A549 (cell line): ENCODE measurements around the gene RAB39B. TPM values are rescaled to one million over a fixed set of nuclear protein-coding genes. Genes with fewer than 3 reads are reported as not detected.

Experiments used
- ATAC-seq, 2 experiments: fragments of 200-7000 bp in 1 of 2; fragments of >200 bp in 1 of 2; cut with Nextera tagmentation in 1 of 2; cut with Tn5 transposase in 1 of 2; 3 replicates each; pipeline versions ENCODE4 v1.8.0 to v1.9.1; 2018 to 2020; ENCODE audit warnings: mild to moderate bottlenecking in 1 of 2, moderate library complexity in 1 of 2
- CTCF ChIA-PET: fragments of 300-600 bp; sonication (Branson Sonifier 250); formaldehyde crosslinking; extraction: SDS; loops from one replicate; lab custom pipeline; 2021; ENCODE audit warnings: antibody characterized with exemption, inconsistent platforms; lab: Yijun Ruan, JAX
- POLR2A ChIA-PET: fragments of 350-600 bp; formaldehyde crosslinking; extraction: SDS; loops from one replicate; lab custom pipeline; 2021; ENCODE audit warnings: antibody characterized with exemption, inconsistent platforms; lab: Yijun Ruan, JAX
- DNase-seq, 2 experiments: peaks; one replicate each; pipeline versions ENCODE4 v3.0.0 to v3.0.0-alpha.2; 2011 to 2016; ENCODE audit warnings: low read depth in 1 of 2, low spot score in 1 of 2
- FAIRE-seq: peaks from 2 replicates; lab custom pipeline; 2011; peaks lifted over from hg19 to GRCh38; lab: Jason Lieb, UNC
- H3K27ac ChIP-seq, 2 experiments: fragments of >200 bp; sonication (Bioruptor Twin); formaldehyde crosslinking; 3 replicates each; pipeline ENCODE4 v1.5.1; 2016 to 2017
- H3K4me1 ChIP-seq: fragments of >200 bp; sonication (Bioruptor Twin); formaldehyde crosslinking; 3 replicates; pipeline ENCODE4 v1.6.1; 2016
- H3K4me2 ChIP-seq: fragments of >200 bp; sonication (Bioruptor Twin); formaldehyde crosslinking; 3 replicates; pipeline ENCODE4 v1.6.1; 2016
- H3K4me3 ChIP-seq: fragments of >200 bp; sonication (Bioruptor Twin); formaldehyde crosslinking; 3 replicates; pipeline ENCODE4 v1.5.1; 2016
- H3K9me3 ChIP-seq: fragments of >200 bp; sonication (Bioruptor Twin); formaldehyde crosslinking; 3 replicates; pipeline ENCODE4 v1.6.1; 2016
- BHLHE40 ChIP-seq: IDR thresholded peaks from 2 replicates; pipeline ENCODE4 v1.6.1; 2012; ENCODE audit warnings: low read depth, low read length, inconsistent platforms
- CBX2 ChIP-seq: fragments of 200-600 bp; sonication (generic); IDR thresholded peaks from 2 replicates; pipeline ENCODE4 v1.6.1; 2016; ENCODE audit warnings: low read depth, mild to moderate bottlenecking, borderline replicate concordance
- CBX8 ChIP-seq: fragments of 200-600 bp; sonication (generic); IDR thresholded peaks from 2 replicates; pipeline ENCODE4 v1.6.1; 2016
- CEBPB ChIP-seq, 2 experiments: fragments of >200 bp in 1 of 2; sonication (Bioruptor Twin) in 1 of 2; formaldehyde crosslinking in 1 of 2; IDR thresholded peaks; 2 replicates each; pipeline ENCODE4 v1.6.1; 2012 to 2016
- CHD2 ChIP-seq: fragments of 150-350 bp; IDR thresholded peaks from 2 replicates; pipeline ENCODE4 v1.6.1; 2014; ENCODE audit warnings: low read length; ENCODE audit not compliant: partially characterized antibody
- EHMT2 ChIP-seq: fragments of 200-600 bp; sonication (generic); IDR thresholded peaks from 2 replicates; pipeline ENCODE4 v1.6.1; 2016; ENCODE audit warnings: antibody characterized with exemption, low read depth, mild to moderate bottlenecking, moderate library complexity
- EP300 ChIP-seq, 2 experiments: fragments of >200 bp; sonication (Bioruptor Twin); formaldehyde crosslinking; IDR thresholded peaks; 2 replicates in 1 of 2; 3 replicates in 1 of 2; pipeline ENCODE4 v1.6.1; 2016 to 2017
- ESRRA ChIP-seq: fragments of 150-350 bp; IDR thresholded peaks from 2 replicates; pipeline ENCODE4 v1.6.1; 2014; ENCODE audit warnings: mild to moderate bottlenecking, low read length, borderline replicate concordance
- FOSL2 ChIP-seq, 2 experiments: fragments of 450-650 bp in 1 of 2; fragments of >200 bp in 1 of 2; sonication (Bioruptor Twin) in 1 of 2; formaldehyde crosslinking; IDR thresholded peaks; 2 replicates each; pipeline versions ENCODE4 v1.5.0 to v1.6.1; 2016 to 2020; ENCODE audit warnings: mild to moderate bottlenecking in 1 of 2, moderate library complexity in 1 of 2
- FOXS1 ChIP-seq: fragments of 250-450 bp; sonication (Bioruptor Pico); IDR thresholded peaks from 2 replicates; pipeline ENCODE4 v1.5.0; 2020; ENCODE audit warnings: mild to moderate bottlenecking, moderate library complexity
- GATA3 ChIP-seq: IDR thresholded peaks from 2 replicates; pipeline ENCODE4 v1.6.1; 2012; ENCODE audit warnings: borderline replicate concordance
- HEYL ChIP-seq: fragments of 250-450 bp; sonication (Bioruptor Pico); IDR thresholded peaks from 2 replicates; pipeline ENCODE4 v1.8.0; 2021; ENCODE audit warnings: mild to moderate bottlenecking, moderate library complexity
- HOXB5 ChIP-seq: fragments of 250-450 bp; sonication (Bioruptor Pico); IDR thresholded peaks from 2 replicates; pipeline ENCODE4 v1.5.0; 2020; ENCODE audit warnings: mild to moderate bottlenecking, moderate library complexity
- JUN ChIP-seq, 2 experiments: fragments of >200 bp; sonication (Bioruptor Twin); formaldehyde crosslinking; IDR thresholded peaks; 2 replicates in 1 of 2; 3 replicates in 1 of 2; pipeline ENCODE4 v1.6.1; 2016 to 2017
- KDM1A ChIP-seq: fragments of 200-600 bp; sonication (generic); IDR thresholded peaks from 2 replicates; pipeline ENCODE4 v1.6.1; 2016; ENCODE audit warnings: low read depth, mild to moderate bottlenecking
- KDM5A ChIP-seq: fragments of 200-600 bp; sonication (generic); IDR thresholded peaks from 2 replicates; pipeline ENCODE4 v1.6.1; 2016; ENCODE audit warnings: antibody characterized with exemption, mild to moderate bottlenecking
- MAFK ChIP-seq: fragments of 450-650 bp; IDR thresholded peaks from 2 replicates; pipeline ENCODE4 v1.6.1; 2014; ENCODE audit not compliant: partially characterized antibody
- MAX ChIP-seq: IDR thresholded peaks from 2 replicates; pipeline ENCODE4 v1.6.1; 2012
- MAZ ChIP-seq: fragments of 150-350 bp; IDR thresholded peaks from 2 replicates; pipeline ENCODE4 v1.6.1; 2014; ENCODE audit warnings: antibody characterized with exemption, low read depth, low read length, borderline replicate concordance
- MYC ChIP-seq: IDR thresholded peaks from 2 replicates; pipeline ENCODE4 v1.6.1; 2012; ENCODE audit warnings: mild to moderate bottlenecking, inconsistent platforms, low read length, improper control_type of control experiment, borderline replicate concordance
- NPAS2 ChIP-seq: fragments of 250-450 bp; sonication (Bioruptor Pico); IDR thresholded peaks from 2 replicates; pipeline ENCODE4 v1.8.0; 2022; ENCODE audit warnings: mild to moderate bottlenecking, moderate library complexity, borderline replicate concordance
- PHF8 ChIP-seq: fragments of 200-600 bp; sonication (generic); IDR thresholded peaks from 2 replicates; pipeline ENCODE4 v1.6.1; 2016; ENCODE audit warnings: low read depth, mild to moderate bottlenecking, antibody characterized with exemption, moderate library complexity, borderline replicate concordance
- POLR2A ChIP-seq: IDR thresholded peaks from 2 replicates; pipeline ENCODE4 v1.6.1; 2012; ENCODE audit warnings: mild to moderate bottlenecking, low read length
- RFX5 ChIP-seq: fragments of 450-650 bp; IDR thresholded peaks from 2 replicates; pipeline ENCODE4 v1.7.1; 2014; ENCODE audit warnings: antibody characterized with exemption, mild to moderate bottlenecking, moderate library complexity
- RNF2 ChIP-seq: fragments of 200-600 bp; sonication (generic); IDR thresholded peaks from 2 replicates; pipeline ENCODE4 v1.6.1; 2016; ENCODE audit warnings: low read depth, mild to moderate bottlenecking, antibody characterized with exemption, moderate library complexity, borderline replicate concordance
- TFCP2L1 ChIP-seq: fragments of 250-450 bp; sonication (Bioruptor Pico); IDR thresholded peaks from 2 replicates; pipeline ENCODE4 v1.5.0; 2021; ENCODE audit warnings: mild to moderate bottlenecking
- USF2 ChIP-seq: fragments of 450-650 bp; IDR thresholded peaks from 2 replicates; pipeline ENCODE4 v1.6.1; 2014; ENCODE audit warnings: antibody characterized with exemption
- ZC3H11A ChIP-seq: fragments of 450-650 bp; IDR thresholded peaks from 2 replicates; pipeline ENCODE4 v1.6.1; 2014; ENCODE audit warnings: antibody characterized with exemption, mild to moderate bottlenecking
- ZFP36 ChIP-seq: fragments of 450-650 bp; IDR thresholded peaks from 2 replicates; pipeline ENCODE4 v1.6.1; 2014; ENCODE audit warnings: borderline replicate concordance; ENCODE audit not compliant: partially characterized antibody
- WGBS: methylation state at CpG from one replicate; pipeline ENCODE4 v1.1.6; 2017; ENCODE audit errors: missing lambda C conversion rate; 5-methylcytosine and 5-hydroxymethylcytosine counted together
- polyA plus RNA-seq, 4 experiments: library from polyadenylated mRNA; depleted of rRNA in 3 of 4; stranded (reverse); fragments of >200 nt; fragmentation: RNase III in 1 of 4; extraction: RNeasy Plus Mini Kit Qiagen cat#74134 plus additional on column Dnase treatment in 1 of 4; gene quantifications; 2 replicates in 3 of 4; 3 replicates in 1 of 4; pipeline ENCODE4 v1.2.3, GENCODE V29; 2011 to 2017
- TF ChIP-seq, protein P1 (sequence below): fragments of 250-450 bp; sonication (Bioruptor Pico); IDR thresholded peaks from 2 replicates; pipeline ENCODE4 v1.5.0; 2021; ENCODE audit warnings: mild to moderate bottlenecking, moderate library complexity, borderline replicate concordance
- TF ChIP-seq, protein P2 (sequence below): fragments of 150-350 bp; IDR thresholded peaks from 2 replicates; pipeline ENCODE4 v1.6.1; 2014; ENCODE audit warnings: low read depth, mild to moderate bottlenecking, low read length
- TF ChIP-seq, protein P3 (sequence below): fragments of >200 bp; sonication (Bioruptor Twin); formaldehyde crosslinking; IDR thresholded peaks from 3 replicates; pipeline ENCODE4 v1.6.1; 2016

RAB39B gene
- polyA plus RNA-seq, 2 of the 4 experiments (the other 2 are of a cell fraction) = 0.57 to 4.4 TPM

GRCh38 chrX:155313766-155314165 is 49.5 kb upstream of the RAB39B start:
- Histone ChIP-seq H3K4me2 (no peak overlapping the region), H3K4me1 (no peaks in the 10 kb centered on the region), H3K4me3 (no peak overlapping the region), H3K27ac (no peak overlapping the region), H3K9me3 (no peaks in the 10 kb centered on the region)
- 6% methylated on average over 2 of the region's 4 CpGs for WGBS
- FAIRE-seq = no peak
- TF ChIP-seq MAX = no peak
- no peak for TF ChIP-seq MAFK
- TF ChIP-seq ZC3H11A = no peak
- no peak for TF ChIP-seq RFX5
- no peak for TF ChIP-seq PHF8
- TF ChIP-seq RNF2 = no peak
- TF ChIP-seq, protein P1, sequence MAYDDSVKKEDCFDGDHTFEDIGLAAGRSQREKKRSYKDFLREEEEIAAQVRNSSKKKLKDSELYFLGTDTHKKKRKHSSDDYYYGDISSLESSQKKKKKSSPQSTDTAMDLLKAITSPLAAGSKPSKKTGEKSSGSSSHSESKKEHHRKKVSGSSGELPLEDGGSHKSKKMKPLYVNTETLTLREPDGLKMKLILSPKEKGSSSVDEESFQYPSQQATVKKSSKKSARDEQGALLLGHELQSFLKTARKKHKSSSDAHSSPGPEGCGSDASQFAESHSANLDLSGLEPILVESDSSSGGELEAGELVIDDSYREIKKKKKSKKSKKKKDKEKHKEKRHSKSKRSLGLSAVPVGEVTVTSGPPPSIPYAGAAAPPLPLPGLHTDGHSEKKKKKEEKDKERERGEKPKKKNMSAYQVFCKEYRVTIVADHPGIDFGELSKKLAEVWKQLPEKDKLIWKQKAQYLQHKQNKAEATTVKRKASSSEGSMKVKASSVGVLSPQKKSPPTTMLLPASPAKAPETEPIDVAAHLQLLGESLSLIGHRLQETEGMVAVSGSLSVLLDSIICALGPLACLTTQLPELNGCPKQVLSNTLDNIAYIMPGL (CRISPR knock-in tag) = no peak
- no peak for TF ChIP-seq HOXB5 (CRISPR knock-in tag)
- TF ChIP-seq USF2 = no peak
- TF ChIP-seq MYC = no peak
- TF ChIP-seq CEBPB (IDR thresholded peaks at IDR 0.05) = no peak
- no peak for TF ChIP-seq FOXS1 (CRISPR knock-in tag)
- TF ChIP-seq, protein P2, sequence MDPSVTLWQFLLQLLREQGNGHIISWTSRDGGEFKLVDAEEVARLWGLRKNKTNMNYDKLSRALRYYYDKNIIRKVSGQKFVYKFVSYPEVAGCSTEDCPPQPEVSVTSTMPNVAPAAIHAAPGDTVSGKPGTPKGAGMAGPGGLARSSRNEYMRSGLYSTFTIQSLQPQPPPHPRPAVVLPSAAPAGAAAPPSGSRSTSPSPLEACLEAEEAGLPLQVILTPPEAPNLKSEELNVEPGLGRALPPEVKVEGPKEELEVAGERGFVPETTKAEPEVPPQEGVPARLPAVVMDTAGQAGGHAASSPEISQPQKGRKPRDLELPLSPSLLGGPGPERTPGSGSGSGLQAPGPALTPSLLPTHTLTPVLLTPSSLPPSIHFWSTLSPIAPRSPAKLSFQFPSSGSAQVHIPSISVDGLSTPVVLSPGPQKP = no peak
- no peak for TF ChIP-seq BHLHE40
- no peak for TF ChIP-seq HEYL (CRISPR knock-in tag)
- TF ChIP-seq JUN (IDR thresholded peaks at IDR 0.05) = no peak
- no peak for TF ChIP-seq MAZ
- DNase-seq = peak in 1 of 2 experiments; percentile 43
- CTCF ChIA-PET = no interaction called here
- peak in 1 of 2 experiments; percentile 38; a peak in 1 of 6 replicates for ATAC-seq
- POLR2A ChIA-PET = no interaction called here

DNA sequence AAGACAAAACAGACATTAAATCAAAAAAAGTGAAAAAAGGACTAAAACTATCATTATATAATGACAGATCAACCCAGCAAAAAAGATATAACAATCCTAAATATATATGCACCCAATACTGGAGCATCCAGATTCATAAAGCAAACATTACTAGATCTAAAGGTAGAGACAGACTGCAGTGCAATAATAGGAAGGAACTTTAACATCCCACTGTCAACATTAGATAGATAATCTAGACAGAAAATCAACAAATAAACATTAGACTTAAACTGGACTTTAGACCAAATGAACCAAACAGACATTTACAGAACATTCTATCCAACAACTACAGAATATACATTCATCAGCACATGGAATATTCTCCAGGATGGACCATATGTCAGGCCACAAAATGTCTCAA is 29.5 kb upstream of the RAB39B start:
- ChIA-PET POLR2A (no interaction called here), CTCF (no interaction called here)
- no peak for TF ChIP-seq POLR2A
- no peak for FAIRE-seq
- no peak for ATAC-seq
- no peak for DNase-seq
- Histone ChIP-seq H3K27ac (no peak overlapping the region), H3K9me3 (no peaks in the 10 kb centered on the region), H3K4me3 (no peak overlapping the region), H3K4me2 (no peak overlapping the region), H3K4me1 (no peaks in the 10 kb centered on the region)

GRCh38 chrX:155279873-155280272 is 15.6 kb upstream of the RAB39B start:
- POLR2A ChIA-PET = no interaction called here

More at GRCh38 chrX:155279873-155280272, 15.6 kb upstream of the RAB39B start:
- CTCF ChIA-PET = no interaction called here
- TF ChIP-seq CBX2 (no peak), FOSL2 (IDR thresholded peaks at IDR 0.05) (no peak), FOSL2 (CRISPR knock-in tag; IDR thresholded peaks at IDR 0.05) (no peak), BHLHE40 (no peak), NPAS2 (CRISPR knock-in tag) (no peak), JUN (IDR thresholded peaks at IDR 0.05) (no peak), EHMT2 (no peak), ZFP36 (no peak), RFX5 (no peak), EP300 (IDR thresholded peaks at IDR 0.05) (no peak), GATA3 (no peak), TFCP2L1 (CRISPR knock-in tag) (no peak), MAX (no peak), KDM1A (no peak), ESRRA (no peak), CBX8 (no peak), KDM5A (no peak), FOXS1 (CRISPR knock-in tag) (no peak), CHD2 (no peak)
- TF ChIP-seq, protein P3, sequence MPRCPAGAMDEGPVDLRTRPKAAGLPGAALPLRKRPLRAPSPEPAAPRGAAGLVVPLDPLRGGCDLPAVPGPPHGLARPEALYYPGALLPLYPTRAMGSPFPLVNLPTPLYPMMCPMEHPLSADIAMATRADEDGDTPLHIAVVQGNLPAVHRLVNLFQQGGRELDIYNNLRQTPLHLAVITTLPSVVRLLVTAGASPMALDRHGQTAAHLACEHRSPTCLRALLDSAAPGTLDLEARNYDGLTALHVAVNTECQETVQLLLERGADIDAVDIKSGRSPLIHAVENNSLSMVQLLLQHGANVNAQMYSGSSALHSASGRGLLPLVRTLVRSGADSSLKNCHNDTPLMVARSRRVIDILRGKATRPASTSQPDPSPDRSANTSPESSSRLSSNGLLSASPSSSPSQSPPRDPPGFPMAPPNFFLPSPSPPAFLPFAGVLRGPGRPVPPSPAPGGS = no peak
- WGBS = 83% methylated on average over 1 of the region's 1 CpG
- H3K27ac ChIP-seq = no peak overlapping the region
- no peak overlapping the region for H3K4me3 ChIP-seq
- no peak for ATAC-seq
- H3K4me2 ChIP-seq = no peak overlapping the region
- FAIRE-seq = peak; percentile 46
- H3K9me3 ChIP-seq = no peaks in the 10 kb centered on the region
- no peaks in the 10 kb centered on the region for H3K4me1 ChIP-seq
- DNase-seq = no peak
